ENCODE measurements around the gene SPOCD1.

The SPOCD1 gene

DNA sequence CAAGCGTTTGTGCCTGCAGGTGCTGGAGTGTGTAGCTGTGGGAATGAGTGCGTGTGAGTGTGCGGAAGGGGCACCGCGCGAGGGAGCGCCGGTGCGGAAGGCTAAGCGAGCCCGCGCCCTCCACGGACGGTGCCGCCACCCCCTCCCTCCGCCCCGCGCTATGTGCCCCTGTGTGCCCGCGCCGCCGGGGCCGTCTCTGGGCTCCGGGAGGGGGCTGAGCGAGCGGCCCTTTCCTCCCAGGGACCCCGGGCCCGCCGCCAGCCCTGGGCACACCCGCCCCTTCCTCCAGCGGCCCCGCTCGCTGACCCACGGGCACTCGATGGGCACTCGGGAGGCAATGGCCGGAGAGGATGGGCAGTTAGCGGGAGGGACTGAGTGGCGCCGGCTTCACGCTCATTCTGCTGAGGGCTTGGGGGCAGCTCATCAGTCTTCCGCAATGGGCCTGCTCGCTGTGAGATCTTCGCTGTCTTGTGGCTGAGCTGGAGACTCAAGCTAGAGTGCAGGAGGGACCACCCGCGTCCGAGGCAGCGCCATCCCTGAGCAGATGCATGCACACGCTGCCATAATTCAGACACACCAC lies 43.1 kb downstream of the SPOCD1 start:
- H3K36me3 ChIP-seq (ENCODE audit: control insufficient read depth, insufficient read depth, low read length), result peaks cover 4% of the 10 kb centered on the region
- H3K27me3 ChIP-seq (ENCODE audit: control insufficient read depth, insufficient read depth, low read length), result peaks cover 78% of the 10 kb centered on the region
- H3K9ac ChIP-seq (ENCODE audit: low read length), result no peak overlapping the region
- no peaks in the 10 kb centered on the region for H3K9me3 ChIP-seq (ENCODE audit: control insufficient read depth, low read length)
- peaks cover 18% of the 10 kb centered on the region for H3K4me1 ChIP-seq (ENCODE audit: control insufficient read depth, insufficient read depth, low read length)
- H3K4me3 ChIP-seq (ENCODE audit: low read length), result no peak overlapping the region

DNA sequence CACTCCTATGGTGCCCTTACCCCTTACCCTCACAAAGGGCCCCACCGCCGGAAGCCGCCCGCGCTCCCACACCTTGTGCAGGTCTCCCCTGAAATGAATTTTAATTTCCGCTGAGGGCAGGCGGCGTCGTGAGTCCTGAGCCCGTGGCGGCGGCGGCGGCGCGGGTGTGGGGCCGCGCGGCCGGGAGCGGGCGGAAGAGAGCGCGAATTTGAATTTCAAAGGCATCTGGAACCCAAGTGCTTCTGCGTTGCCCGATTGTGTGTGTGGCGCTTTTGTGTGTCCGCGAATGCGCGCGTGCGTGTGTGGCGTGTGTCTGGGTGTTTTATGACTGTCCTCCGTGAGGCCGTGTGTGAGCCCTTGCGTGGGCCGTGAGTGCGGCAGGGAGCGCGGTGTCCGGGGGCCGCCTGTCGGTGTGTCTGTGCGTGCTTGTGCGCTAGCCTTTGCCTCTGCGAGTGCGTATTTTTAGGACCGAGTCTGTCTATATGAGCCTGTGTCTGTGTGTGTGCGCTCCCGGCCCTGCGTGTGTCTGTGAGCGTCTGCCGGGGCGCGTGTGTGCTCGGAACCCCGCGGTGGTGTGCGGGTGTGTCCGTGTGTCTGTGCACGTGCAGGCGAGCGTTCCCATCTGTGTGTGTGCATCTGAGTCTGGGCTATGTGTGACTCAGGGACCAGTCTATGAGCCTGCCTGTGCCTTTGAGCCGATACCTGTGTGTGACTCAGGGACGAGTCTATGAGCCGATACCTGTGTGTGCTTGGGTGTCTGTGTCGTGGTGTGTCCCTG lies 43.7 kb downstream of the SPOCD1 start:
- H3K9ac ChIP-seq (ENCODE audit: low read length), result no peak overlapping the region
- H3K4me1 ChIP-seq (ENCODE audit: control insufficient read depth, insufficient read depth, low read length), result peaks cover 18% of the 10 kb centered on the region
- no peak overlapping the region for H3K4me3 ChIP-seq (ENCODE audit: low read length)
- peaks cover 4% of the 10 kb centered on the region for H3K36me3 ChIP-seq (ENCODE audit: control insufficient read depth, insufficient read depth, low read length)
- no peaks in the 10 kb centered on the region for H3K9me3 ChIP-seq (ENCODE audit: control insufficient read depth, low read length)
- H3K27me3 ChIP-seq (ENCODE audit: control insufficient read depth, insufficient read depth, low read length), result peaks cover 78% of the 10 kb centered on the region

DNA sequence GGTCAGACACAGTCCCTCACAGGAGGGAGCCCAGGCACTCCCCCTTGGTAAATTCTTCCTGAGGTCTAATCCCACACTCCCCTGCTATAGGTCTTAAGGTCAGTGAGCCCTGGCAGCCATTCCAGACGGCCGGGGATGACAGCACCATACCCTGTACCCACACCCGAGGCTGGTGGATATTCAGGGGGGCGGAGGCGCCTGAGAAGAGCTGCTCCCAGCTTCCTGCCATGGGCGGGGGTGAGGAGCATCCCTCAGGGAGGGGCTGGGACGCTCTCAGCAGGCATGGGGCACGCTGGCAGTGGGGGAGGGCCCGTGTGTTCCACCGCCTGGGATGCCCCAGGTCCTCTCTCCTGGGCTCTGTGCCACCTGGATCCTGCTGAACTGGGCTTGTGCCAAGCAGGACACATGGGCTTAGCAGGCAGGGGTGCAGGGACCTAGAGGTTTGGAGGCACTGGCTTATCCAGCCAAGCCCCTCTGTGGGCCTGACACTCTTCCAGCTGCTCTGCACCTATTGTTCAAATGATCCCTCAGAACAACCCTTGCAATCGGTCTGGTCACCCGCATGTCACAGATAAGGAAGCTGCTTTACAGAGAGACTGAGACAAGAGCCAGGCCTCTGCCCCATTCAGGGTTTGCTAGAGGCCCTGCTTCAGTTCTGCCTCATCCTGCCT lies 46.0 kb downstream of the SPOCD1 start:
- H3K36me3 ChIP-seq (ENCODE audit: control insufficient read depth, insufficient read depth, low read length), result peaks cover 4% of the 10 kb centered on the region
- no peak overlapping the region for H3K9ac ChIP-seq (ENCODE audit: low read length)
- no peaks in the 10 kb centered on the region for H3K9me3 ChIP-seq (ENCODE audit: control insufficient read depth, low read length)
- peaks cover 18% of the 10 kb centered on the region for H3K4me1 ChIP-seq (ENCODE audit: control insufficient read depth, insufficient read depth, low read length)
- no peak overlapping the region for H3K4me3 ChIP-seq (ENCODE audit: low read length)
- peaks cover 80% of the 10 kb centered on the region for H3K27me3 ChIP-seq (ENCODE audit: control insufficient read depth, insufficient read depth, low read length)

DNA sequence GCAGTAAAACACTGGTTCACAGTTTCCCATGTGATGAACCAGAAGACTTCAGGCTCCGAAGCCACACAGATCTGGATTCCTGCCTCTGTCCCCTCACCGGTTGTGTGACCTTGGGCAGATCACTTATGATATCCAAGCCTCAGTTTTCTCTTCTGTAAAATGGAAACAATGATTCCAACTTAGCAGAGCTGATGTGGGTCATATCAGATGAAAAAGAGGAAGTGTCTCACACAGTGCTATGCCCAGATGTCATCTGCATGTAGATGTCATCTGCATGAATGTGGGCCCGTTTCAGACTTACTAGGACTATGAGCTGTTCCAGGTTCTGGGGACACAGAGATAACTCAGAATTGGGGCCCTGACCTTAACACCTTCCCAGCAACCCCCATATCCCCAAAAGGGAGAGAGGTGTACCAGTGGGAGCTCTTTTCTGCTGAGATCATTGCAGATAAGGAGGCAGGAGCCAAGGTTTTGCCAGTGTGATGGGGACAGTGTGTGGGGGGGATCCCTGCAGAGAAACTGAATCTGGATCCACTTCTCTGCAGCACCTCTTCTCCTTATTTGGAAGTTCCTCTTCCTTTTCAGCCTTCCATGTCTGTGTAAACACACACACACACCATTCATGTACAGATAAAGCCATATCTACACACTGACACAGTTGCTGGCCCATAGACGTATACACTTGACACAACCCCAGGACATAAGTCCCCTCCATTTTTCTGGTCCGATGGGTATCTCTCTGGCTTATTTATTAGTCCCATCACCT lies 46.7 kb downstream of the SPOCD1 start:
- peaks cover 78% of the 10 kb centered on the region for H3K27me3 ChIP-seq (ENCODE audit: control insufficient read depth, insufficient read depth, low read length)

DNA sequence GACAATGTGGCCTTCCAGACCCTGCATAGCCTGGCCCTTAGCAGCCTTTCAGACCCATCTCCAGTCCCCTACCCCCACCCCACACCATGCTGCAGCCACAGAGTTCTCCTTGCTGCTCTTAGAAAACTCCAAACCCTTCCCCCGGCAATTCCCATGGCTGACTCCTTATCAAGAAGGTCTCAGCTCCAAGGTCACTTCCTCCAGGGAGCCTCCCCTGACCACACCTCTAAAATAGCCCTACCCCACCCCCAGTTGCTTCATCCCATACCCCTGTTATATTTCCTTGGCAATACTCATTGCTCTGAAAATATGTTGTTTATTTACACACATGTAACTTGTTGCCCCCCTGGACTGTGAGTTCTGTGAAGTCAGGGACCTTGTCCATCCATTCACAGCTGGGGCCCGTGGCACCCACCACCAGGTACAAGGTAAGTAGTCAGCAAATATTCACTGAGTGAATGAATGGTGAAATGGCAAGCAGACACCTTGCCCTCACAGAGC lies 47.4 kb downstream of the SPOCD1 start:
- Histone ChIP-seq H3K9ac (ENCODE audit: low read length) (no peak overlapping the region), H3K27me3 (ENCODE audit: control insufficient read depth, insufficient read depth, low read length) (peaks cover 75% of the 10 kb centered on the region), H3K4me3 (ENCODE audit: low read length) (no peak overlapping the region), H3K36me3 (ENCODE audit: control insufficient read depth, insufficient read depth, low read length) (peaks cover 4% of the 10 kb centered on the region), H3K9me3 (ENCODE audit: control insufficient read depth, low read length) (no peaks in the 10 kb centered on the region), H3K4me1 (ENCODE audit: control insufficient read depth, insufficient read depth, low read length) (peaks cover 20% of the 10 kb centered on the region)

More for the DNA sequence above, 46.7 kb downstream of the SPOCD1 start:
- H3K4me3 ChIP-seq (ENCODE audit: low read length), result no peak overlapping the region
- peaks cover 18% of the 10 kb centered on the region for H3K4me1 ChIP-seq (ENCODE audit: control insufficient read depth, insufficient read depth, low read length)
- no peaks in the 10 kb centered on the region for H3K9me3 ChIP-seq (ENCODE audit: control insufficient read depth, low read length)
- no peak overlapping the region for H3K9ac ChIP-seq (ENCODE audit: low read length)
- peaks cover 4% of the 10 kb centered on the region for H3K36me3 ChIP-seq (ENCODE audit: control insufficient read depth, insufficient read depth, low read length)

DNA sequence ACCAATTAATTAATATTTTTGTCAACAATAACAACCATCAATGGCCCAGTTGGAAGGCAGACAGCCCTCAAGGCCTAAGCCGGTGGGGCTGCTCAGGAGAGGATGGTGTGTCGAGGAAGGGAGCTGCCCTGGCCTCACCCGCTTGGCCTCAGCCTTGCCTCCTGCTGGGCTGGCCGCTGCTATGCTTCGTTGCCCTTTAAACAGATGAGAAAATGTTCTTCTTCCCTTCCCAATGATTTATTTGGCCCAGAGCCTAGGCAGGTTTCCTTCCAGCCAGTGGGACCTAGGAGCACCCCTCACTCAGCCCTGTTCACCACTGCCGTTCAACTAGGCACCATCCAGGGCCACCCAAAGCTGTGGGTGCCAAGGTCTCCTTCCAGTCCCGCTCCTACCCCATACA lies 48.6 kb downstream of the SPOCD1 start:
- Histone ChIP-seq H3K36me3 (ENCODE audit: control insufficient read depth, insufficient read depth, low read length) (peaks cover 4% of the 10 kb centered on the region), H3K4me1 (ENCODE audit: control insufficient read depth, insufficient read depth, low read length) (peaks cover 21% of the 10 kb centered on the region), H3K4me3 (ENCODE audit: low read length) (no peak overlapping the region), H3K9ac (ENCODE audit: low read length) (no peak overlapping the region), H3K9me3 (ENCODE audit: control insufficient read depth, low read length) (no peaks in the 10 kb centered on the region), H3K27me3 (ENCODE audit: control insufficient read depth, insufficient read depth, low read length) (peaks cover 75% of the 10 kb centered on the region)

DNA sequence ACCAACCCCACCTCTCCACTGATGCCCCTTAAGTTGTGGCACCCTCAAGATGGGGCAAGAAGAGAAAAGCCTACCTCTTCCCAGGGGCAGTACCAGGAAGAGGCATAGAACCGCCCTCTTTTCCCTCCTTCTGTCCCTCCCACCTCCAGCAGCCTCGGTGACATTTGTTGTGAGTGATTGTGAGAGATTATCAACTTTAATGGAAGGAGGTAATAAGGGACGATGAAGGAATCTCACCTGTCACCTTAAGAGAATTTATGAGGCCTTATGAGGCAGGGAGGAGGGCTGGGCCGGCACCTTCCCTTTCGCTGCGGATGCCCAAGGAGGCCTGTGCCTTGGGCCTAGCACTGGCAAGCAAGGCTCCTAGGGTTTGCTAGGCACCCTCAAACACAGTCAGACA lies 50.3 kb downstream of the SPOCD1 start:
- Histone ChIP-seq H3K36me3 (ENCODE audit: control insufficient read depth, insufficient read depth, low read length) (peaks cover 4% of the 10 kb centered on the region), H3K4me1 (ENCODE audit: control insufficient read depth, insufficient read depth, low read length) (peaks cover 29% of the 10 kb centered on the region), H3K9ac (ENCODE audit: low read length) (no peak overlapping the region), H3K4me3 (ENCODE audit: low read length) (no peak overlapping the region), H3K9me3 (ENCODE audit: control insufficient read depth, low read length) (no peaks in the 10 kb centered on the region), H3K27me3 (ENCODE audit: control insufficient read depth, insufficient read depth, low read length) (peaks cover 75% of the 10 kb centered on the region)

DNA sequence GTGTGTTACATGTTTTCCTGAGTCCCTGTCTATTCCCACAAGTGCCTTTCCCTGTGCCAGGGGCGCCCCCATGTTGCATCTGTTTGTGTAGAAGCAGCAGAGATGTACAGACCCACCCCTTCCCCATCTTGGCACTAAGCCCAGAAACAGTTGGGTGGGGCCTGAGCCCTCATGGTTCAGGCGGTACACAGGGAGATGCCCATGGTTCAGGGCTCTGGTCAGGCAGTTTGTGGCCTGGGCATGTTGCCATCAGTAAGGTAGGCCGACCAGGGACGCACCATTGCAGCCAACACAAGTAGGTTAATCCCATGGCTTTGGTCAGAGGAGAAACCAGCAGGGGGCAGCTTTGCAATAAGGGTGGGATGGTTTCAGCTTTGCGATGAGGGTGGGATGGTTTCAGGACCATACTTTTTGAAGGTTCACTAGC lies 50.8 kb downstream of the SPOCD1 start:
- Histone ChIP-seq H3K36me3 (ENCODE audit: control insufficient read depth, insufficient read depth, low read length) (peaks cover 4% of the 10 kb centered on the region), H3K4me3 (ENCODE audit: low read length) (no peak overlapping the region), H3K9me3 (ENCODE audit: control insufficient read depth, low read length) (no peaks in the 10 kb centered on the region), H3K27me3 (ENCODE audit: control insufficient read depth, insufficient read depth, low read length) (peaks cover 75% of the 10 kb centered on the region), H3K9ac (ENCODE audit: low read length) (no peak overlapping the region), H3K4me1 (ENCODE audit: control insufficient read depth, insufficient read depth, low read length) (peaks cover 30% of the 10 kb centered on the region)

DNA sequence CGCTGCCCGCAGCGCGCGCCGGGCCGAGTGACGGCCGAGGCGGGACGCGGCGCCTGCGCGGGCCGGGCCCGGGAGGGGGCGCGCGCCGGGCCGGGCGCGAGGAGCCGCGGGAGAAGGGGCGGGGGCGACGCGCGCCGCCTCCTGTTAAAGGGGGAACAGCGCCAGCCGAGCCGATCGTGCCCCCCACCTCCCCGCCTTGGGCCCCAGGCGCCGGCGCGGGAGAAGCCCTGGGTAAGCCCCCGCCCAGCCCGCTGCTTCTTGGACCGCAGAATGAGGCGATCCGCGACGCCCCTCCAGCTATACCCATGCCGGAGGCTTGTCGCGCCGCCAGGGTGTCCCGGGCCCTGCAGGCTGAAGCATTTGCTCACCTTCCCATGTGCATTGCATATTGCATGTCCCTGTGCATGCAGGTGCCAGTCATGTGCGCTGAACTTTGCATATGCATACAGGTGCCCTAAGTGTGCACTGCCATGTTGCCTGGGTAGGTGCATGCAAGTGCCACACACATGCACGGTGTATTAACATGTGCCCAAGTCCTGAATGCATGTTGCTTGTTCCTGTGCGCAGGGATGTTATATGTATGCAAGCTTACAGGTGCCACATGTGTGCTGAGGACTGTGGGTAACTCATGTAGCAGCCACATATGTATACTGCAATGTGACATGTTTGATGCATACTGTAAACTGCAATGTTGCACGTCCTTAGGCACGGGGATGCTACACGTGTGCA lies 51.3 kb downstream of the SPOCD1 start, which contains the start of gene ADGRB2:
Gene ADGRB2 (minus strand): TSS at position 29 of the 729 bp plus-strand sequence. CDS start 7,119 bp downstream, outside the sequence.
- peaks cover 30% of the 10 kb centered on the region for H3K4me1 ChIP-seq (ENCODE audit: control insufficient read depth, insufficient read depth, low read length)
- H3K9ac ChIP-seq (ENCODE audit: low read length), result no peak within 1 kb of the TSS
- H3K9me3 ChIP-seq (ENCODE audit: control insufficient read depth, low read length), result no peaks in the 10 kb centered on the region
- H3K4me3 ChIP-seq (ENCODE audit: low read length), result no peak within 1 kb of the TSS
- H3K36me3 ChIP-seq (ENCODE audit: control insufficient read depth, insufficient read depth, low read length), result peaks cover 4% of the 10 kb centered on the region
- H3K27me3 ChIP-seq (ENCODE audit: control insufficient read depth, insufficient read depth, low read length), result peaks cover 74% of the 10 kb centered on the region

DNA sequence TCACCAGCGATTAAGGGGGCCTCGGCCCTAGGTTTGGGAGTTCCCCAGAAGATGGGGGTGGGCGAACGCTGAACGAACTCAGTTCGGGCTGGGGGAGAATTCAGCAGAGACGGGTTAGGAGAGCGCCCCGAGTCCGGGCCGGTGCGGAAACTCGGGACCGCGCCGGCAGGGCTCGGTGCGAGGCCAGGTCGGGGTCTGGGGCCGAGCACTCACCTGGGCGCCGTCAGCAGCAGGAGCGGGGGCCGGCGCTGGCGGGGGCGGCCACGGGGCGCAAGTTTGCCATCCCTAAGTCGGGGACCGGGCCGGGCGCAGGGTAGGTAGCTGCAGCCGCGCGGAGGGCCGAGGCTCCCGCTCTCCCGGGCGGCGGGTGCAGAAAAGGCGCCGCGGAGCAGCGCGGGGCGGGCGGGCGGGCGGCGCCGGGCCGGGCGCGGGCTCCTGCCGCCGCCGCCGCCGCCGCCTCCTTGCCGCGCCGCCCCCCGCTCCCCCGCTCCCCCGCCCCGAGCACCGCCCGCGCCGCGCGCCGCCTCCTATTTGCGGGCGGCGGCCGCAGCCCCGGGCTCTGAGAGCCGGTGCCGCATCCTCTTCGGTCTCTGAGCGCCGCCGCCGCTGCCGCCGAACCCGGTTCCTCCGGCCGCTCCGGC lies 52.0 kb downstream of the SPOCD1 start:
- Histone ChIP-seq H3K4me3 (ENCODE audit: low read length) (no peak overlapping the region), H3K36me3 (ENCODE audit: control insufficient read depth, insufficient read depth, low read length) (no peaks in the 10 kb centered on the region), H3K9ac (ENCODE audit: low read length) (no peak overlapping the region), H3K4me1 (ENCODE audit: control insufficient read depth, insufficient read depth, low read length) (peaks cover 30% of the 10 kb centered on the region), H3K27me3 (ENCODE audit: control insufficient read depth, insufficient read depth, low read length) (peaks cover 71% of the 10 kb centered on the region), H3K9me3 (ENCODE audit: control insufficient read depth, low read length) (no peaks in the 10 kb centered on the region)

Data from mucosa of stomach (tissue), 1 donor.